Ascending aorta (tissue), 2 donors: ENCODE data around the gene ADD1. TPM values are rescaled to one million over a fixed set of nuclear protein-coding genes. Genes with fewer than 3 reads are reported as not detected.

Source experiments
- DNase-seq, 2 donors: peaks; one replicate each; pipeline ENCODE4 v3.0.0-alpha.2; 2019; ENCODE audit warnings: low spot score in 2 of 2
- H3K27ac ChIP-seq, 2 donors: fragments of 200-600 bp; sonication (generic); one replicate each; pipeline ENCODE4 v1.5.1; 2016 to 2017; ENCODE audit warnings: mild to moderate bottlenecking in 1 of 2
- H3K27me3 ChIP-seq: fragments of 200-600 bp; sonication (generic); one replicate; pipeline ENCODE4 v1.5.1; 2017
- H3K36me3 ChIP-seq, 2 donors: fragments of 200-600 bp; sonication (generic); one replicate each; pipeline ENCODE4 v1.5.1; 2016
- H3K4me1 ChIP-seq, 2 donors: fragments of 200-600 bp; sonication (generic); one replicate each; pipeline ENCODE4 v1.5.1; 2016 to 2017; ENCODE audit warnings: mild to moderate bottlenecking in 1 of 2
- H3K4me3 ChIP-seq, 2 donors: fragments of 200-600 bp; sonication (generic); one replicate each; pipeline ENCODE4 v1.5.1; 2016 to 2017; ENCODE audit warnings: mild to moderate bottlenecking in 1 of 2
- H3K9me3 ChIP-seq, 2 donors: fragments of 200-600 bp; sonication (generic); one replicate each; pipeline ENCODE4 v1.5.1; 2016
- CTCF ChIP-seq, 3 experiments: fragments of 200-600 bp in 2 of 3; fragments of 450-650 bp in 1 of 3; sonication (generic) in 2 of 3; IDR thresholded peaks; one replicate each; pipeline ENCODE4 v1.5.1; 2016 to 2019; ENCODE audit warnings: antibody characterized with exemption in 3 of 3, mild to moderate bottlenecking in 1 of 3, moderate library complexity in 1 of 3
- intact Hi-C: fragments of 100-400 bp; cut with DNase I; formaldehyde crosslinking; loops from one replicate; pipeline ENCODE4 v1.15.1; 2023
- total RNA-seq: library from RNA; depleted of rRNA; stranded (reverse); fragments of >200 nt; gene quantifications from one replicate; pipeline ENCODE4 v1.1.0, GENCODE V29; 2016

ADD1 gene
- total RNA-seq, 1 donor from 2014 or later, result 261 TPM

DNA sequence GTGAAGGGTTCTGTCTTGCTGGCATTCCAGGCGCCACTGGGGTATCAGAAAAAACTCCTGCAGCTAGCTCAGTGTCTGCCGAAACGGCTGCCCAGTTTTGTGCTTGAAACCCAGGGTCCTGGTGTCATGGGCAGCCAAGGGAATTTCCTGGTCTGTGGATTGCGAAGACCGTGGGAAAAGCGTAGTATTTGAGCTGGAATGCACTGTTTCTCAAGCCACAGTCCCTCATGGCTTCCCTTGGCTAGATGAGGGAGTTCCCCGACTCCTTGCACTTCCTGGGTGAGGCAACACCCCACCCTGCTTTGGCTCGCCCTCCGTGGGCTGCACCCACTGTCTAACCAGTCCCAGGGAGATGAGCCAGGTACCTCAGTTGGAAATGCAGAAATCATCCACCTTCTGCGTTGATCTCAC lies 79.5 kb downstream of the ADD1 start:
- no peaks in the 10 kb centered on the region for H3K4me1 ChIP-seq
- peak in 1 of 2 donors; percentile 47 for DNase-seq
- no peaks in the 10 kb centered on the region for H3K27me3 ChIP-seq
- no peaks in the 10 kb centered on the region for H3K9me3 ChIP-seq
- no peak for TF ChIP-seq CTCF (IDR thresholded peaks at IDR 0.05)
- intact Hi-C loops, result no loop called here
- H3K36me3 ChIP-seq, result peaks cover 45 to 71% of the 10 kb centered on the region in 2 donors
- H3K4me3 ChIP-seq, result no peak overlapping the region
- no peak overlapping the region for H3K27ac ChIP-seq

DNA sequence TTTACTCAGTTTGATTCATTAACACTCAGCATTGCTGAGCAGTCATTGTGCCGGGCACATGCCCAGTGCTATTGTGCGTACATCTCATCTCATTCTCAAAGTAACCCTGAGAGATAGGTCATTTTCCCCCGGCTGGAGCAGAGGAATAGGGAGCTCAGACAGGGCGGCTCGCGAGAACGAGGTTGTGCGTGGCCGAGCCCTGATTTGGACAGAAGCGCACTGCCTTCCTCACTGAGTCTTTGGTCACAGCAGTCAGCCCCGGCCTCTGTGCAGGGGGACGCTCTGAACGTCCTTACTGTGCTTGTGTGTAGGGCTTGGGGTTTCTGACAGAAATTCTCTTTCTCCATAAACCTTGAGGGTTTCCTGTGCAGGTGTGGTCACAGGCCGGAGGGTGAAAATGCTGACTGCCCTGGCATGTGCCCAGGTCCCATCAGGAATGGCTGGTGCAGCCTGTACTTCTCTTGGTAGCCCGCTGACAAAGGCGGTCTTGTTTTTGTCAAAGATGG lies 80.1 kb downstream of the ADD1 start:
- H3K27ac ChIP-seq, result no peak overlapping the region
- DNase-seq, result peak in 1 of 2 donors; percentile 54
- peaks cover 51 to 76% of the 10 kb centered on the region in 2 donors for H3K36me3 ChIP-seq
- no peak overlapping the region for H3K4me3 ChIP-seq
- H3K27me3 ChIP-seq, result no peaks in the 10 kb centered on the region
- no peak for TF ChIP-seq CTCF (IDR thresholded peaks at IDR 0.05)
- H3K9me3 ChIP-seq, result no peaks in the 10 kb centered on the region
- intact Hi-C loops, result no loop called here
- H3K4me1 ChIP-seq, result no peaks in the 10 kb centered on the region

DNA sequence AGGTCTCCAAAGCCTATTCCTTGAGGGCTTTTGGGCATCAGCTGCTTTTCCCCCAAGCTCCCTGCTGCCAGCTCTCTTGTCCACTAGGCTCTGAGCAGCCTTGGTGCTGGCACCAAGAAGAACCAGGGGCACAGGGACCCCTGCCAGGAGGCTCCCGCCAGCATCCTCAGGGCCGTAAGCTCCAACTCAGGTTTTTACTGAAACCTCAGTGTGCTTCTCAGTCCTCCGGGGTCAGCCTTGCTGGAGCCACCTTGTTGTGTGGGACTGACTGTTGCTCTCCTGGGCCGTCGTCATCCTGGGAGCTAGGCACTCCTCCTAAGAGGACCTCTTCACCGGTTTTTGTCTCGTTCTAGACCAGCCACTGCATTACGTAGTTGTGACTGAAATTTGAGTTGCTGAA lies 80.6 kb downstream of the ADD1 start:
- no peak overlapping the region for H3K4me3 ChIP-seq
- intact Hi-C loops, result no loop called here
- no peak overlapping the region for H3K27ac ChIP-seq
- H3K4me1 ChIP-seq, result no peaks in the 10 kb centered on the region
- H3K27me3 ChIP-seq, result no peaks in the 10 kb centered on the region
- no peak for TF ChIP-seq CTCF (IDR thresholded peaks at IDR 0.05)
- peaks cover 57 to 76% of the 10 kb centered on the region in 2 donors for H3K36me3 ChIP-seq
- no peaks in the 10 kb centered on the region for H3K9me3 ChIP-seq
- peak in 1 of 2 donors; percentile 25 for DNase-seq

DNA sequence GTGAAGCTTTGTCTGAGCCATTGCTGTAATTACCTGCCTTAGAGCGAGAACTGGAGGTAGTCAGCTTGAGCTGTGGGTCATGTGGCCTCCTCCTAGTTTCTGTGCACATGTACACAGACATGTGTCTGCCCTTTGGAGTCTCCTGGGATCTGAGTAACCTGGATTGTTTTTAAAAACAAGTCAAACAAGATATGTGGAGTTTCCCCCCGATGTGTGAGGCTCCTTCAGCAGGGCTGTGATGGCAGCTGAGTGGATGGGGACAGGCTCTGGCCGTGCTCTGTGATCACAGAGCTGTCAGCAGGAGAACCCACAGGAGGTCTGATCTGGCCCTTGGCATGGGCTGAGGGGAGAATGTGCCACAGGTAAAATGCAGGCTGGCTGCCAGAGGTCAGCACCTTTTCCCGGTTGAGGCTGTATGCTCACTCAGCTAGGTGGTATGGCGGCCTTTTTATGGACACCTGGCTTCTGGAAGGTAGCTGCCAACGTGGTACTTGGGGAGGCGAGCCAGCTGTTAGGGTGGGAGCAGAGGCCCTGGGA lies 81.2 kb downstream of the ADD1 start:
- Histone ChIP-seq H3K4me1 (no peaks in the 10 kb centered on the region), H3K36me3 (peaks cover 57 to 75% of the 10 kb centered on the region in 2 donors)

DNA sequence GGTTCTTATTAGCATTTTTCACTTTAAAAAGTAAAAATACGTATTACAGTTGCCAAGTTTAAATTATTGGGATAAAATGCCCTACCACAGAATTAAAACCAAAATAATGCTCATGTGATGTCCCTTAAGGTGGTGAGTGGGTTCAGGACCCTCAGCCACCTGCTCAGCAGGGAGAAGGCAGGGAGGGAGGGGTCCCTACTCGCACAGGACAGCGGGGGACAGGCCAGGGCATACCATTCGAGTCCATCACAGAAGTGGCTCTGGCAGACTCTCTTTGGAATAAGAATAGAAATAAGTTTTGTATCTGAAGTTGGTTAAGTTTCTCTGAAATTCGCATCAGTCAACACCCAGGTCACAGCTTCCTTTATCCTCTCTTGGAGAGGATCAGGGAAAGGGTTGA lies 81.9 kb downstream of the ADD1 start:
- Histone ChIP-seq H3K27ac (no peak overlapping the region), H3K27me3 (no peaks in the 10 kb centered on the region), H3K4me1 (no peaks in the 10 kb centered on the region), H3K36me3 (peaks cover 62 to 81% of the 10 kb centered on the region in 2 donors), H3K9me3 (no peaks in the 10 kb centered on the region), H3K4me3 (no peak overlapping the region)
- intact Hi-C loops, result no loop called here
- no peak for TF ChIP-seq CTCF (IDR thresholded peaks at IDR 0.05)
- DNase-seq, result peak in 1 of 2 donors; percentile 27

More for the DNA sequence above, 81.2 kb downstream of the ADD1 start:
- Histone ChIP-seq H3K4me3 (no peak overlapping the region), H3K27ac (no peak overlapping the region), H3K9me3 (no peaks in the 10 kb centered on the region), H3K27me3 (no peaks in the 10 kb centered on the region)
- intact Hi-C loops, result no loop called here
- TF ChIP-seq CTCF (IDR thresholded peaks at IDR 0.05), result no peak
- peak in 1 of 2 donors; percentile 21 for DNase-seq
